GM18498 (cell line): ENCODE data around the gene GPR137.
"Not testable (repeated sequence)": the region's sequence is repeated elsewhere in the genome, so short reads cannot be mapped to it uniquely, and the experiment has no call there.

ENCODE experiments used
- ATAC-seq: cut with Tn5 transposase; IDR thresholded peaks from one replicate; pipeline ENCODE4 v1.9.1; 2021; ENCODE audit warnings: mild to moderate bottlenecking, moderate library complexity; ENCODE audit not compliant: unreplicated experiment

GPR137 gene

GRCh38 chr11:64298966-64299846, 13.6 kb downstream of the GPR137 start:
- ATAC-seq = no peak

- ATAC-seq = no peak
These were observed 14.4 kb downstream of the GPR137 start, which contains the start of gene CATSPERZ for GRCh38 chr11:64299847-64300648. Gene CATSPERZ (plus strand): TSS chr11:64300358. CDS start chr11:64300411, 53 bp downstream.

- no peak for ATAC-seq
These were observed 17.7 kb downstream of the GPR137 start for GRCh38 chr11:64303109-64304031.

GRCh38 chr11:64304032-64304315, 18.3 kb downstream of the GPR137 start:
- ATAC-seq = no peak

GRCh38 chr11:64304316-64305072, 18.8 kb downstream of the GPR137 start:
- ATAC-seq = peak; percentile 27

- peak; percentile 72 for ATAC-seq
These were observed 19.5 kb downstream of the GPR137 start, which contains the start of gene ESRRA for GRCh38 chr11:64305075-64305690. Gene ESRRA (plus strand): TSS chr11:64305524. CDS start chr11:64307180, 1,656 bp downstream.

GRCh38 chr11:64305691-64306562, 20.3 kb downstream of the GPR137 start:
- peak; percentile 18 for ATAC-seq

- no peak for ATAC-seq
These were observed 20.9 kb downstream of the GPR137 start for GRCh38 chr11:64306563-64306875.

- no peak for ATAC-seq
These were observed 21.4 kb downstream of the GPR137 start for GRCh38 chr11:64306876-64307622.

GRCh38 chr11:64307795-64308194, 22.1 kb downstream of the GPR137 start:
- ATAC-seq = not testable (repeated sequence)

- no peak for ATAC-seq
These were observed 27.3 kb downstream of the GPR137 start for GRCh38 chr11:64312947-64313346.

GRCh38 chr11:64313491-64314145, 28.0 kb downstream of the GPR137 start:
- ATAC-seq = no peak

- ATAC-seq = no peak
These were observed 28.6 kb downstream of the GPR137 start for GRCh38 chr11:64314146-64314804.

- no peak for ATAC-seq
These were observed 29.3 kb downstream of the GPR137 start for GRCh38 chr11:64314805-64315561.

- not testable (repeated sequence) for ATAC-seq
These were observed 30.2 kb downstream of the GPR137 start for GRCh38 chr11:64315667-64316526.
